Esophagus muscularis mucosa (tissue), 4 donors: ENCODE measurements around the gene CCL17.

ENCODE experiments used
- EP300 ChIP-seq: sonication (generic); formaldehyde crosslinking; IDR thresholded peaks from one replicate; pipeline ENCODE4 v1.6.1; 2017; ENCODE audit warnings: antibody characterized with exemption
- POLR2A ChIP-seq: fragments of 450-650 bp; IDR thresholded peaks from one replicate; pipeline ENCODE4 v1.6.1; 2017; ENCODE audit warnings: antibody characterized with exemption, moderate library complexity, mild to moderate bottlenecking, low read depth
- POLR2AphosphoS5 ChIP-seq, 2 donors: sonication (generic); formaldehyde crosslinking; IDR thresholded peaks; one replicate each; pipeline ENCODE4 v1.6.1; 2017; ENCODE audit warnings: antibody characterized with exemption in 2 of 2
- TF ChIP-seq, protein P1 (sequence below), 3 experiments: fragments of 200-600 bp in 2 of 3; fragments of 450-650 bp in 1 of 3; sonication (generic) in 2 of 3; IDR thresholded peaks; one replicate each; pipeline ENCODE4 v1.5.1; 2017 to 2019; ENCODE audit warnings: antibody characterized with exemption in 3 of 3, mild to moderate bottlenecking in 2 of 3, moderate library complexity in 1 of 3

DNA sequence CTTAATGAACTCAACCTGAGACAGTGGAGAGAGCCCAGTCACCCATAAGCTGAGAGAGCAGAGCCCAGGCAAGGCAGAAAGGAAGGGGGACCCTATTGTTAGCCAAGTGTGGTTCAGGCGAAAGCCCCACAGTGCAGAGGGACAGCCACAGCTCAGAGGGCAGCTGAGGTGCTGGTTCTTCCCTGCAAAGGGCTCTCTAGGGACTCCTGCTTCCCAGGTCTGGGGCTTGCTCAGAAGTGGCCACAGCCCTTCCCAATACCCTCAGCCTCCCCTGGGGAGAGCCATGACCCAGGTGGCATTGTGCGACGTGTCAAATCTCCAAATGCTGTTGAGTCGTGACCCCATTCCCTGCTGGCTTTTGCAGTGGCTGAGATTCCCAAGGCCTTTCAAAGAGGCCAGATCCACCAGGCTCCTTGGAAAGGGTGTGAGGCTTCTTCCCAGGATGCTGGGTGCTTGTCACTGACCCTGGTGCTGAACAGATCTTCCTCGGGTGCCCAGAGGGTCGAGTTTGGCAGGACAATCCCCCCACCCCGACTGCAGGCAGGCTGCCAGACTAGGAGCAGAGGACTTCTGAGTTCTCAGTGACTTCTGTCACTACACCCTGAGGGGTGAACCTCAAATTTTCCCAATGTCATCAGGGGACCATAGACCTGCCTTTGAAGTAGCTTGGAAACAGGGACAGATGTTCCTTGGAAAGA, 2.5 kb upstream of the CCL17 start:
- TF ChIP-seq POLR2A (no peak), POLR2AphosphoS5 (IDR thresholded peaks at IDR 0.05) (no peak), EP300 (no peak)
- TF ChIP-seq, protein P1, sequence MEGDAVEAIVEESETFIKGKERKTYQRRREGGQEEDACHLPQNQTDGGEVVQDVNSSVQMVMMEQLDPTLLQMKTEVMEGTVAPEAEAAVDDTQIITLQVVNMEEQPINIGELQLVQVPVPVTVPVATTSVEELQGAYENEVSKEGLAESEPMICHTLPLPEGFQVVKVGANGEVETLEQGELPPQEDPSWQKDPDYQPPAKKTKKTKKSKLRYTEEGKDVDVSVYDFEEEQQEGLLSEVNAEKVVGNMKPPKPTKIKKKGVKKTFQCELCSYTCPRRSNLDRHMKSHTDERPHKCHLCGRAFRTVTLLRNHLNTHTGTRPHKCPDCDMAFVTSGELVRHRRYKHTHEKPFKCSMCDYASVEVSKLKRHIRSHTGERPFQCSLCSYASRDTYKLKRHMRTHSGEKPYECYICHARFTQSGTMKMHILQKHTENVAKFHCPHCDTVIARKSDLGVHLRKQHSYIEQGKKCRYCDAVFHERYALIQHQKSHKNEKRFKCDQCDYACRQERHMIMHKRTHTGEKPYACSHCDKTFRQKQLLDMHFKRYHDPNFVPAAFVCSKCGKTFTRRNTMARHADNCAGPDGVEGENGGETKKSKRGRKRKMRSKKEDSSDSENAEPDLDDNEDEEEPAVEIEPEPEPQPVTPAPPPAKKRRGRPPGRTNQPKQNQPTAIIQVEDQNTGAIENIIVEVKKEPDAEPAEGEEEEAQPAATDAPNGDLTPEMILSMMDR (IDR thresholded peaks at IDR 0.05) = no peak
